Stimulated activated CD4-positive, alpha-beta T cell treated with anti-CD3 and anti-CD28 coated beads, Interleukin-12 subunit alpha, Interleukin-12 subunit beta, amount 100 ng/mL, for 4 hours (primary cell): ENCODE data around the gene VWA5B1.
"Not testable (repeated sequence)": the region's sequence is repeated elsewhere in the genome, so short reads cannot be mapped to it uniquely, and the experiment has no call there.

ENCODE experiments used
- DNase-seq: peaks from one replicate; pipeline ENCODE4 v3.0.0-alpha.2; 2020

Gene VWA5B1

GRCh38 chr1:20281801-20282200 lies 8.9 kb upstream of the VWA5B1 start:
- DNase-seq, result no peak

- no peak for DNase-seq
These were observed 8.1 kb upstream of the VWA5B1 start for GRCh38 chr1:20282533-20282932.

- no peak for DNase-seq
These were observed 6.6 kb upstream of the VWA5B1 start for GRCh38 chr1:20284046-20284445.

- no peak for DNase-seq
These were observed 6.0 kb upstream of the VWA5B1 start for GRCh38 chr1:20284625-20285024.

- DNase-seq, result no peak
These were observed 5.2 kb upstream of the VWA5B1 start for GRCh38 chr1:20285510-20285909.

GRCh38 chr1:20287696-20288095 lies 3.0 kb upstream of the VWA5B1 start:
- not testable (repeated sequence) for DNase-seq

- peak; percentile 2 for DNase-seq
These were observed 990 bp downstream of the VWA5B1 start for GRCh38 chr1:20291645-20292084.

- no peak for DNase-seq
These were observed 8.0 kb downstream of the VWA5B1 start for GRCh38 chr1:20298626-20299025.

GRCh38 chr1:20301463-20302107 lies 10.9 kb downstream of the VWA5B1 start:
- DNase-seq, result no peak

GRCh38 chr1:20302108-20302471 lies 11.4 kb downstream of the VWA5B1 start:
- no peak for DNase-seq

GRCh38 chr1:20307026-20307425 lies 16.4 kb downstream of the VWA5B1 start:
- no peak for DNase-seq

GRCh38 chr1:20308569-20308968 lies 17.9 kb downstream of the VWA5B1 start:
- no peak for DNase-seq

- no peak for DNase-seq
These were observed 20.6 kb downstream of the VWA5B1 start for GRCh38 chr1:20311289-20311688.

- no peak for DNase-seq
These were observed 21.6 kb downstream of the VWA5B1 start for GRCh38 chr1:20312310-20312709.

- DNase-seq, result no peak
These were observed 22.1 kb downstream of the VWA5B1 start for GRCh38 chr1:20312818-20313217.

- DNase-seq, result no peak
These were observed 26.8 kb downstream of the VWA5B1 start for GRCh38 chr1:20317471-20317870.

- DNase-seq, result no peak
These were observed 27.8 kb downstream of the VWA5B1 start for GRCh38 chr1:20318521-20318920.

- DNase-seq, result no peak
These were observed 28.3 kb downstream of the VWA5B1 start for GRCh38 chr1:20318971-20319370.

- DNase-seq, result no peak
These were observed 29.0 kb downstream of the VWA5B1 start for GRCh38 chr1:20319456-20320220.

- DNase-seq, result no peak
These were observed 30.0 kb downstream of the VWA5B1 start for GRCh38 chr1:20320704-20321103.

GRCh38 chr1:20321573-20321972 lies 30.9 kb downstream of the VWA5B1 start:
- no peak for DNase-seq

GRCh38 chr1:20322081-20322824 lies 31.6 kb downstream of the VWA5B1 start:
- peak; percentile 10 for DNase-seq

GRCh38 chr1:20322825-20323612 lies 32.3 kb downstream of the VWA5B1 start:
- DNase-seq, result peak; percentile 22
